GM23338 (cell line): ENCODE data around the gene RMND5A. TPM values are rescaled to one million over a fixed set of nuclear protein-coding genes. Genes with fewer than 3 reads are reported as not detected.

Experiments used
- ATAC-seq: fragments of 200-7000 bp; cut with Tn5 transposase; 3 replicates; pipeline ENCODE4 v1.9.1; 2020
- DNase-seq: peaks from one replicate; pipeline ENCODE4 v3.0.0-alpha.2; 2015; ENCODE audit warnings: low spot score
- H2AFZ ChIP-seq: fragments of 200-600 bp; sonication (generic); 2 replicates; pipeline ENCODE4 v1.8.0; 2016; ENCODE audit warnings: antibody characterized with exemption, mild to moderate bottlenecking, moderate library complexity
- H3F3A ChIP-seq: fragments of 200-600 bp; sonication (generic); replicated peaks from 2 replicates; pipeline ENCODE4 v1.8.0; 2017; ENCODE audit warnings: antibody characterized with exemption, mixed run types, low read depth
- H3K27ac ChIP-seq: fragments of 200-600 bp; sonication (generic); 2 replicates; pipeline ENCODE4 v1.6.1; 2016; ENCODE audit warnings: low read depth
- H3K27me3 ChIP-seq: fragments of 200-600 bp; sonication (generic); 2 replicates; pipeline ENCODE4 v1.8.0; 2016; ENCODE audit warnings: mild to moderate bottlenecking, mixed run types, moderate library complexity; ENCODE audit not compliant: insufficient read depth
- H3K36me3 ChIP-seq: fragments of 200-600 bp; sonication (generic); 2 replicates; pipeline ENCODE4 v1.8.0; 2016; ENCODE audit warnings: mild to moderate bottlenecking; ENCODE audit not compliant: insufficient read depth
- H3K4me1 ChIP-seq: fragments of 200-600 bp; sonication (generic); 2 replicates; pipeline ENCODE4 v1.8.0; 2016; ENCODE audit warnings: mild to moderate bottlenecking, moderate library complexity; ENCODE audit not compliant: insufficient read depth
- H3K4me2 ChIP-seq: fragments of 200-600 bp; sonication (generic); 2 replicates; pipeline ENCODE4 v1.7.1; 2017; ENCODE audit warnings: mixed run types
- H3K4me3 ChIP-seq: fragments of 200-600 bp; sonication (generic); 2 replicates; pipeline ENCODE4 v1.6.1; 2016; ENCODE audit warnings: mixed run types
- H3K79me2 ChIP-seq: fragments of 200-600 bp; sonication (generic); replicated peaks from 2 replicates; pipeline ENCODE4 v1.8.0; 2017; ENCODE audit warnings: mild to moderate bottlenecking; ENCODE audit not compliant: insufficient read depth
- H3K9me2 ChIP-seq: fragments of 200-600 bp; sonication (generic); 2 replicates; pipeline ENCODE4 v1.8.0; 2017; ENCODE audit not compliant: insufficient read depth
- H4K20me1 ChIP-seq: fragments of 200-600 bp; sonication (generic); replicated peaks from 2 replicates; pipeline ENCODE4 v1.8.0; 2017; ENCODE audit warnings: mild to moderate bottlenecking; ENCODE audit not compliant: insufficient read depth
- H3K27ac Mint-ChIP-seq: 2 replicates; pipeline ENCODE4 v1.8.0; 2020; ENCODE audit warnings: inconsistent platforms, mild to moderate bottlenecking, moderate library complexity, mixed read lengths
- H3K27me3 Mint-ChIP-seq: 3 replicates; pipeline ENCODE4 v1.8.0; 2022; ENCODE audit warnings: low read depth, mild to moderate bottlenecking, moderate library complexity, mixed read lengths, inconsistent platforms; ENCODE audit not compliant: insufficient read depth, poor library complexity
- H3K36me3 Mint-ChIP-seq: 3 replicates; pipeline ENCODE4 v1.8.0; 2021; ENCODE audit warnings: low read depth, mild to moderate bottlenecking, inconsistent platforms, moderate library complexity, mixed read lengths
- H3K4me1 Mint-ChIP-seq: 3 replicates; pipeline ENCODE4 v1.8.0; 2020; ENCODE audit warnings: mild to moderate bottlenecking, inconsistent platforms, mixed read lengths
- H3K4me3 Mint-ChIP-seq: 3 replicates; pipeline ENCODE4 v1.8.0; 2021; ENCODE audit warnings: moderate library complexity, mild to moderate bottlenecking, inconsistent platforms, mixed read lengths
- H3K9me3 Mint-ChIP-seq: 3 replicates; pipeline ENCODE4 v1.8.0; 2020; ENCODE audit warnings: moderate library complexity, mild to moderate bottlenecking, inconsistent platforms, mixed read lengths
- CTCF ChIP-seq, 2 experiments: fragments of 200-600 bp in 1 of 2; sonication (generic) in 1 of 2; conservative IDR thresholded peaks; 2 replicates each; pipeline versions ENCODE4 v1.5.1 to v1.6.1; 2016 to 2017; ENCODE audit warnings: antibody characterized with exemption in 2 of 2, low read depth in 2 of 2, mild to moderate bottlenecking in 2 of 2, moderate library complexity in 1 of 2
- ETS1 ChIP-seq: IDR thresholded peaks from 2 replicates; pipeline ENCODE4 v1.6.1; 2016; ENCODE audit warnings: antibody characterized with exemption
- EZH2 ChIP-seq: fragments of 200-600 bp; sonication (generic); IDR thresholded peaks from one replicate; pipeline ENCODE4 v1.8.0; 2017; ENCODE audit warnings: antibody characterized with exemption, mild to moderate bottlenecking, low read depth; ENCODE audit not compliant: unreplicated experiment
- JUNB ChIP-seq: IDR thresholded peaks from one replicate; pipeline ENCODE4 v1.6.1; 2016; ENCODE audit warnings: antibody characterized with exemption; ENCODE audit not compliant: unreplicated experiment
- POLR2AphosphoS5 ChIP-seq: IDR thresholded peaks from 2 replicates; pipeline ENCODE4 v1.6.1; 2016; ENCODE audit warnings: antibody characterized with exemption, low read depth
- STAT1 ChIP-seq: IDR thresholded peaks from one replicate; pipeline ENCODE4 v1.6.1; 2016; ENCODE audit warnings: antibody characterized with exemption; ENCODE audit not compliant: unreplicated experiment
- ZNF114 ChIP-seq: fragments of 250-450 bp; sonication (Bioruptor Pico); IDR thresholded peaks from 2 replicates; pipeline ENCODE4 v1.5.0; 2020; ENCODE audit warnings: mild to moderate bottlenecking, moderate library complexity
- ZNF462 ChIP-seq: fragments of 250-450 bp; sonication (Bioruptor Pico); IDR thresholded peaks from 2 replicates; pipeline ENCODE4 v1.5.0; 2020; ENCODE audit warnings: mild to moderate bottlenecking, moderate library complexity
- polyA plus RNA-seq: library from polyadenylated mRNA; unstranded; fragments of >200 nt; fragmentation: Nextera tagmentation; extraction: Ambion mirVana; gene quantifications from 2 replicates; pipeline ENCODE4 v1.2.1, GENCODE V29; 2016
- total RNA-seq: library from RNA; depleted of rRNA; stranded (reverse); fragments of >200 nt; shearing (Covaris generic); gene quantifications from 2 replicates; pipeline ENCODE4 v1.2.3, GENCODE V29; 2014

The RMND5A gene
- total and polyA plus RNA-seq, 2 experiments from 2014 or later = 24.0 to 87.9 TPM

GRCh38 chr2:86808315-86809161, 88.4 kb downstream of the RMND5A start:
- H4K20me1 ChIP-seq = no peaks in the 10 kb centered on the region
- Mint-ChIP-seq H3K4me1 (peaks cover 10% of the 10 kb centered on the region), H3K9me3 (no peaks in the 10 kb centered on the region), H3K4me3 (peak overlapping the region; percentile 85), H3K27ac (no peak overlapping the region), H3K27me3 (peaks cover 25% of the 10 kb centered on the region), H3K36me3 (no peaks in the 10 kb centered on the region)
- peak overlapping the region; percentile 79 for H3K4me3 ChIP-seq
- H3K27me3 ChIP-seq = peaks cover 36% of the 10 kb centered on the region
- no peaks in the 10 kb centered on the region for H3K36me3 ChIP-seq
- DNase-seq = peak; percentile 92
- H3F3A ChIP-seq = 0 out of 2 replicates have a peak, but pooled peaks cover 2% of the 10 kb centered on the region
- peak; percentile 87 for ATAC-seq
- no peaks in the 10 kb centered on the region for H3K79me2 ChIP-seq
- peak; percentile 84 to 95 for TF ChIP-seq CTCF (conservative IDR thresholded peaks at IDR 0.05; ENCODE audit: low read depth in 2 of 2)
- TF ChIP-seq STAT1 = no peak
- H2AFZ ChIP-seq = peak overlapping the region; percentile 99
- no peak overlapping the region for H3K27ac ChIP-seq
- H3K9me2 ChIP-seq = no peaks in the 10 kb centered on the region
- H3K4me1 ChIP-seq = peaks cover 7% of the 10 kb centered on the region
- peak overlapping the region; percentile 89 for H3K4me2 ChIP-seq

- Histone ChIP-seq H3K4me3 (no peak overlapping the region), H3K27ac (no peak overlapping the region), H4K20me1 (no peaks in the 10 kb centered on the region), H3K36me3 (no peaks in the 10 kb centered on the region), H3K4me2 (no peak overlapping the region), H3K27me3 (peaks cover 36% of the 10 kb centered on the region), H2AFZ (peak overlapping the region; percentile 43; the same call in 1 of the 2 replicates), H3K4me1 (peaks cover 7% of the 10 kb centered on the region), H3K79me2 (no peaks in the 10 kb centered on the region), H3F3A (0 out of 2 replicates have a peak, but pooled peaks cover 2% of the 10 kb centered on the region), H3K9me2 (no peaks in the 10 kb centered on the region)
- Mint-ChIP-seq H3K36me3 (no peaks in the 10 kb centered on the region), H3K27me3 (peaks cover 25% of the 10 kb centered on the region), H3K4me3 (no peak overlapping the region), H3K27ac (no peak overlapping the region), H3K9me3 (no peaks in the 10 kb centered on the region), H3K4me1 (peaks cover 10% of the 10 kb centered on the region)
- peak; percentile 11 for DNase-seq
- no peak for ATAC-seq
- TF ChIP-seq ZNF114 (no peak), EZH2 (no peak), JUNB (no peak), ZNF462 (CRISPR knock-in tag) (no peak), STAT1 (no peak), POLR2AphosphoS5 (no peak), ETS1 (no peak)
Measured at GRCh38 chr2:86809481-86810121, 89.5 kb downstream of the RMND5A start.
